ENCODE data around the gene GABRA1. TPM values are rescaled to one million over a fixed set of nuclear protein-coding genes. Genes with fewer than 3 reads are reported as not detected.

The GABRA1 gene
- not detected in 2 replicates for total RNA-seq

DNA sequence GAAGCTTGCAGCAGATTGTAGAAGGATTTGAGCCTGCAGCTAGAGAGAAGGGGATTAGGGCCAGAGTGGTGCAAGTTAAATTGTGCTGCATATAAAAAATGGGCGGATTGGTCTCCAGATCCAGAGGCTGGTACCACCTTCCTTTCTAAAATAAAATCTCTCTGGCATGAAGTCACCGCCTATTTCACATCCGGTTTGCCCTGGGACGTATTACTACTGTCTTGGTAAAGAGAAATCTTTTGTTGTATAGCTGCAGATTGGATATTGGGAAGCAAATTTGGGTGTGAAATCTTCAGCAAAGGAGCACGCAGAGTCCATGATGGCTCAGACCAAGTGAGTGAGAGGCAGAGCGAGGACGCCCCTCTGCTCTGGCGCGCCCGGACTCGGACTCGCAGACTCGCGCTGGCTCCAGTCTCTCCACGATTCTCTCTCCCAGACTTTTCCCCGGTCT is at the start of gene GABRA1:
Gene GABRA1 (plus strand): TSS at position 180 of the 451 bp plus-strand sequence. CDS start 2,691 bp downstream, outside the sequence.

Other genes with a start within 250 kb of the GABRA1 start
- gene GABRA6, start 162.4 kb upstream of the GABRA1 start, total RNA-seq: not detected in 2 replicates
- gene GABRG2, start 219.7 kb downstream of the GABRA1 start, total RNA-seq: not detected in 2 replicates